HEK293T (cell line): Measurements from ENCODE around the gene DNAH10.
"Not testable (repeated sequence)": the region's sequence is repeated elsewhere in the genome, so short reads cannot be mapped to it uniquely, and the experiment has no call there.

ENCODE experiments used
- CTCF ChIA-PET: fragments of 350-600 bp; formaldehyde crosslinking; extraction: SDS; loops from one replicate; lab custom pipeline; 2021; ENCODE audit warnings: antibody characterized with exemption, inconsistent platforms; lab: Yijun Ruan, JAX
- POLR2A ChIA-PET: fragments of 350-600 bp; formaldehyde crosslinking; extraction: SDS; loops from one replicate; lab custom pipeline; 2020; ENCODE audit warnings: antibody characterized with exemption, inconsistent platforms; lab: Yijun Ruan, JAX
- DNase-seq: peaks from one replicate; pipeline ENCODE4 v3.0.0; 2012; ENCODE audit warnings: mixed read lengths; ENCODE audit errors: extremely low spot score
- ARNT ChIP-seq: fragments of 450-650 bp; IDR thresholded peaks from 2 replicates; pipeline ENCODE4 v1.6.1; 2017; ENCODE audit warnings: mild to moderate bottlenecking
- BHLHE40 ChIP-seq: fragments of 450-650 bp; IDR thresholded peaks from 2 replicates; pipeline ENCODE4 v1.6.1; 2016; ENCODE audit warnings: mild to moderate bottlenecking, moderate library complexity, borderline replicate concordance
- CTBP1 ChIP-seq: fragments of 450-650 bp; IDR thresholded peaks from 2 replicates; pipeline ENCODE4 v1.6.1; 2016; ENCODE audit warnings: borderline replicate concordance
- ELF4 ChIP-seq: fragments of 450-650 bp; IDR thresholded peaks from 2 replicates; pipeline ENCODE4 v1.6.1; 2017; ENCODE audit warnings: antibody characterized with exemption
- FOXA1 ChIP-seq: fragments of 450-650 bp; IDR thresholded peaks from 2 replicates; pipeline ENCODE4 v1.6.1; 2016; ENCODE audit warnings: mild to moderate bottlenecking
- FOXK2 ChIP-seq: fragments of 450-650 bp; IDR thresholded peaks from 2 replicates; pipeline ENCODE4 v1.6.1; 2016; ENCODE audit warnings: mild to moderate bottlenecking
- FOXM1 ChIP-seq: fragments of 450-650 bp; IDR thresholded peaks from 2 replicates; pipeline ENCODE4 v1.6.1; 2017; ENCODE audit warnings: mild to moderate bottlenecking, borderline replicate concordance
- HDGF ChIP-seq: fragments of 450-650 bp; IDR thresholded peaks from 2 replicates; pipeline ENCODE4 v1.6.1; 2017; ENCODE audit warnings: antibody characterized with exemption, borderline replicate concordance
- L3MBTL2 ChIP-seq: fragments of 450-650 bp; conservative IDR thresholded peaks from 2 replicates; pipeline ENCODE4 v1.6.1; 2016; ENCODE audit warnings: mild to moderate bottlenecking
- LEF1 ChIP-seq: fragments of 450-650 bp; IDR thresholded peaks from 2 replicates; pipeline ENCODE4 v1.6.1; 2017; ENCODE audit warnings: mild to moderate bottlenecking, borderline replicate concordance
- NFRKB ChIP-seq: fragments of 450-650 bp; IDR thresholded peaks from 2 replicates; pipeline ENCODE4 v1.6.1; 2016; ENCODE audit warnings: mild to moderate bottlenecking, moderate library complexity
- SP1 ChIP-seq: fragments of 450-650 bp; IDR thresholded peaks from 2 replicates; pipeline ENCODE4 v1.6.1; 2017
- SUZ12 ChIP-seq: fragments of 450-650 bp; IDR thresholded peaks from 2 replicates; pipeline ENCODE4 v1.6.1; 2016; ENCODE audit warnings: mild to moderate bottlenecking
- TARDBP ChIP-seq: fragments of 450-650 bp; IDR thresholded peaks from 2 replicates; pipeline ENCODE4 v1.6.1; 2016
- ZNF384 ChIP-seq: fragments of 450-650 bp; IDR thresholded peaks from 2 replicates; pipeline ENCODE4 v1.6.1; 2016
- TF ChIP-seq, protein P1 (sequence below): fragments of 450-650 bp; IDR thresholded peaks from 2 replicates; pipeline ENCODE4 v1.6.1; 2016

Gene DNAH10

DNA sequence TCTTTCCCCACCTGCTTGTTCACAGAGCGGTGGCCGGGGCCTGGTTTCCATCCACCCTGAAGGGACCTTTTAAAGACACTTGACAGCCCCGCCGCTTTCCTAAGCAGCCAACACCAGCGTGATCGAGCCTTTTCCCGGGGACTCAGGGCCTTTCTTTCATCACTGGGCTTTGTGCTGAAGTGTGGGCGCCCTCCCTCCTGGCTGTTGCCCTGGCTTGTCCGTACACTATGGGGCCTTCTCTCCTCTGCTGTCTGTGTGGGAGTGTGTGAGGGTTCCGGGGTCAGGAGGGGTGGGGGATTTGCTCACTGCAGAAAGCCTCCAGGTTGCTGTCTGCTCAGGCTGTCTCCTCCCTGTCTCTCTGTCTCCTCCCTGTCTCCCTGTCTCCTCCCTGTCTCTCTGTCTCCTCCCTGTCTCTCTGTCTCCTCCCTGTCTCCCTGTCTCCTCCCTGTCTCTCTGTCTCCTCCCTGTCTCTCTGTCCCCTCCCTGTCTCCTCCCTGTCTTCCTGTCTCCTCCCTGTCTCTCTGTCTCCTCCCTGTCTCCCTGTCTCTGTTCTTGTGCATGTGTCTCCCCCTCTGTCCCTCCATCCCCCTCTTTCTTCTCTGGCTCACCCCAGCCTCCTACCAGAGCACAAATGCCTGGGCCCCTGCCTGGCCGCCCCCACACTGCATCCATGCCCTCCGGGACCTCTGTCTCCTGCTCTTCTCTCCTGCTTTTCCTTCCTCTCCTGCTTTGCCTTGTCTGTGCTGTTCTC lies 145.8 kb downstream of the DNAH10 start:
- ChIA-PET CTCF (no interaction called here), POLR2A (no interaction called here)
- DNase-seq, result no peak
- no peak for TF ChIP-seq ELF4
- TF ChIP-seq FOXK2, result no peak
- TF ChIP-seq SP1, result no peak
- TF ChIP-seq L3MBTL2, result no peak
- no peak for TF ChIP-seq TARDBP
- no peak for TF ChIP-seq NFRKB
- no peak for TF ChIP-seq LEF1
- TF ChIP-seq ARNT, result no peak
- no peak for TF ChIP-seq FOXA1
- no peak for TF ChIP-seq BHLHE40
- TF ChIP-seq CTBP1, result no peak
- TF ChIP-seq FOXM1, result no peak
- TF ChIP-seq, protein P1, sequence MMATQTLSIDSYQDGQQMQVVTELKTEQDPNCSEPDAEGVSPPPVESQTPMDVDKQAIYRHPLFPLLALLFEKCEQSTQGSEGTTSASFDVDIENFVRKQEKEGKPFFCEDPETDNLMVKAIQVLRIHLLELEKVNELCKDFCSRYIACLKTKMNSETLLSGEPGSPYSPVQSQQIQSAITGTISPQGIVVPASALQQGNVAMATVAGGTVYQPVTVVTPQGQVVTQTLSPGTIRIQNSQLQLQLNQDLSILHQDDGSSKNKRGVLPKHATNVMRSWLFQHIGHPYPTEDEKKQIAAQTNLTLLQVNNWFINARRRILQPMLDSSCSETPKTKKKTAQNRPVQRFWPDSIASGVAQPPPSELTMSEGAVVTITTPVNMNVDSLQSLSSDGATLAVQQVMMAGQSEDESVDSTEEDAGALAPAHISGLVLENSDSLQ, result no peak
- TF ChIP-seq HDGF, result no peak
- no peak for TF ChIP-seq SUZ12
- TF ChIP-seq ZNF384, result no peak

DNA sequence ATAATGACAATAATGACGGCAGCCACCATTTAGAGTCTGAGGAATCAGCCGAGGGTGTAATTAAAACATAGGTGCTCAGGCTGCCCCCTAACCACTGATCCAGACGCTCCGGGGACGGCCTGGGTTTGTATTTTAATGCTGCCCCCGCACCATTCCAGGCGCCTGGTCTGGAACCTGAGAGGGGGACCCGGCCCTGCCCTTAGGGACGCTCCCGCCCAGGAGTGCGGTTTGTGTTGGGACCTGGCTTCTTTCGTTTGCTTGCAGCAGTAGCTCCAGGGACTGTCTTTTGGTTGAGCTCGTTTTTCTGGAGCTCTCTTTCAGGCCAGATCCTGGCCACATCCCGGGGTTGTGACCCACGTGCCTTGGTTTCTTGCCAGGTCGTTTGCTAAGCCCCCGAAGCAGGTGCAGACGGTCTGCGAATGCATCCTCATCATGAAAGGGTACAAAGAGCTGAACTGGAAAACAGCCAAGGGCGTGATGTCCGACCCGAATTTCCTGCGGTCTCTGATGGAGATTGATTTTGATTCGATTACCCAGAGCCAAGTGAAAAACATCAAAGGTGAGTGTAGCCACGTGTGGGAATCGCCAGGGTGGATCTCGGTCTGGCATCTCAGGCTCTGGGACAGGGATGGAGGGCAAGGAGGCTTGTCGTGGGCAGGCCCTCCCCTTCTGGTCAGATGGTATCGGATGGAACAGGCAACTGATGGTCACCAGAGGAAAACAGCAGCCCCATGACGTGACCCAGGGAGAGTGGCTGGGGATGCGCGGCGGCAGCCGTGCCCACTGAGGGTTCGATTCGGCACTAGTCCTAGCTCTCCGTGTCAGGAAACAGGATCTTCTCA lies 147.0 kb downstream of the DNAH10 start:
- no peak for TF ChIP-seq L3MBTL2
- no peak for TF ChIP-seq ZNF384
- no peak for TF ChIP-seq SP1
- TF ChIP-seq ELF4, result no peak
- no peak for TF ChIP-seq NFRKB
- TF ChIP-seq LEF1, result no peak
- TF ChIP-seq, protein P1, result no peak
- TF ChIP-seq FOXM1, result no peak
- TF ChIP-seq CTBP1, result no peak
- no peak for TF ChIP-seq HDGF
- ChIA-PET CTCF (no interaction called here), POLR2A (no interaction called here)
- no peak for DNase-seq

DNA sequence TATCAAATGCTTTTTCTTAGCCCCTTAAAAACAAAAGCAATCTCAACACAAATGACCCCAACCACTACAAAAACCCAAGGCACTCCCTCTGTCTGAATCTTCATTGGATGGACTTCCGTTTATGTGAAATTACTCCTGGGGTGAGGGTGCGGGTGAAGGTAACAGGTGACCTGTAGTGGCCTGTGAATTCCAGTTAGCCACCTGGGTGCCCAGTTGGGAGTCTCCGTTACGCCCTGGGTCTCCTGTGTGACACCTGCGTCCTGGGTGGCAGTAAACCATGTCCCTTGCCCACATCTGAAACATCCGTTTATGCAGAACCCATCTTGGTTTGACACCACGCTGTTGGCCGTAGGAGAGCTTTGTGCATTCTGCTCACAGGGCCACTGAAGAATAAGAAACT lies 148.0 kb downstream of the DNAH10 start:
- CTCF ChIA-PET, result no interaction called here
- POLR2A ChIA-PET, result no interaction called here
- no peak for TF ChIP-seq BHLHE40
- no peak for TF ChIP-seq FOXK2
- TF ChIP-seq, protein P1, result no peak
- TF ChIP-seq HDGF, result no peak
- TF ChIP-seq ARNT, result no peak
- no peak for TF ChIP-seq NFRKB
- no peak for TF ChIP-seq LEF1
- TF ChIP-seq CTBP1, result no peak
- no peak for TF ChIP-seq ZNF384
- no peak for TF ChIP-seq FOXA1
- TF ChIP-seq ELF4, result no peak
- no peak for TF ChIP-seq TARDBP
- no peak for TF ChIP-seq SUZ12
- DNase-seq, result no peak

DNA sequence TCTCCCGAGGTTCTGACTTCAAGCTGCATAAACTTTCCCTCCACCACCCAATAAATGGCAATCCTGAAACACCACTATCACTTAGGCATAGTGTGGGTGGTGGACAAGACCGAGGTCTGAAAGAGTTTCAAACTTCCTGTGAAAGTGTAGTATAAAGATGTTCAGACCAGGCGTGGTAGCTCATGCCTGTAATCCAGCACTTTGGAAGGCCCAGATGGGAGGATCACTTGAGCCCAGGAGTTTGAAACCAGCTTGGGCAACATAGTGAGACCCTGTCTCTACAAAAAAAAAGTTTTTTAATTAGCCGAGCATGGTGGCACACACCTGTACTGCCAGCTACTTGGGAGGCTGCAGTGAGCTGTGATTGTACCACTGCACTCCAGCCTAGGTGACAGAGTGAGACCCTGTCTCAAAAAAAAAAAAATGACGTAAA lies 148.7 kb downstream of the DNAH10 start:
- TF ChIP-seq TARDBP, result no peak
- ChIA-PET POLR2A (no interaction called here), CTCF (no interaction called here)
- no peak for DNase-seq

DNA sequence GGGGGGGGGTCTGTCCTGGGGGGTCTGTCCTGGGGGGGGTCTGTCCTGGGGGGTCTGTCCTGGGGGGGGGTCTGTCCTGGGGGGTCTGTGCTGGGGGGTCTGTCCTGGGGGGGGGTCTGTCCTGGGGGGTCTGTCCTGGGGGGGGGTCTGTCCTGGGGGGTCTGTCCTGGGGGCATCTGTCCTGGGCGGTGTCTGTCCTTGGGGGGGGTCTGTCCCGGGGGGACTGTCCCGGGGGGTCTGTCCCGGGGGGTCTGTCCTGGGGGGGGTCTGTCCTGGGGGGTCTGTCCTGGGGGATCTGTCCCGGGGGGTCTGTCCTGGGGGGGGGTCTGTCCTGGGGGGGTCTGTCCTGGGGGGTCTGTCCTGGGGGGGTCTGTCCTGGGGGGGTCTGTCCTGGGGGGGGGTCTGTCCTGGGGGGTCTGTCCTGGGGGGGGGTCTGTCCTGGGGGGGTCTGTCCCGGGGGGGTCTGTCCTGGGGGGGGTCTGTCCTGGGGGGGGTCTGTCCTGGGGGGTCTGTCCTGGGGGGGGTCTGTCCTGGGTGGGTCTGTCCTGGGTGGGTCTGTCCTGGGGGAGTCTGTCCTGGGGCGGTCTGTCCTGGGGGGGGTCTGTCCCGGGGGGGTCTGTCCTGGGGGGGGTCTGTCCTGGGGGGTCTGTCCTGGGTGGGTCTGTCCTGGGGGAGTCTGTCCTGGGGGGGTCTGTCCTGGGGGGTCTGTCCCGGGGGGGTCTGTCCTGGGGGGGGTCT lies 149.7 kb downstream of the DNAH10 start:
- CTCF ChIA-PET, result not testable (repeated sequence)

More for the DNA sequence above, 149.7 kb downstream of the DNAH10 start:
- POLR2A ChIA-PET, DNase-seq: not testable (repeated sequence)
